SH-SY5Y (cell line): ENCODE results near the gene CLASP1.

ENCODE experiments used
- GATA2 ChIP-seq: IDR thresholded peaks from 2 replicates; pipeline ENCODE4 v1.6.1; 2011; ENCODE audit warnings: mild to moderate bottlenecking, low read depth, low read length
- GATA3 ChIP-seq: IDR thresholded peaks from 2 replicates; pipeline ENCODE4 v1.6.1; 2011; ENCODE audit warnings: low read depth, mild to moderate bottlenecking, low read length, moderate library complexity

GRCh38 chr2:121319941-121320340 is 329.3 kb downstream of the CLASP1 start:
- no peak for TF ChIP-seq GATA2
- TF ChIP-seq GATA3: no peak
